HG03280 (cell line): ENCODE measurements around the gene SPON1.

Source experiments
- ATAC-seq: cut with Tn5 transposase; IDR thresholded peaks from one replicate; pipeline ENCODE4 v1.9.1; 2021; ENCODE audit warnings: mild to moderate bottlenecking, moderate library complexity; ENCODE audit not compliant: unreplicated experiment

SPON1 gene

GRCh38 chr11:13942971-13943381, 19.5 kb upstream of the SPON1 start:
- ATAC-seq: no peak

DNA sequence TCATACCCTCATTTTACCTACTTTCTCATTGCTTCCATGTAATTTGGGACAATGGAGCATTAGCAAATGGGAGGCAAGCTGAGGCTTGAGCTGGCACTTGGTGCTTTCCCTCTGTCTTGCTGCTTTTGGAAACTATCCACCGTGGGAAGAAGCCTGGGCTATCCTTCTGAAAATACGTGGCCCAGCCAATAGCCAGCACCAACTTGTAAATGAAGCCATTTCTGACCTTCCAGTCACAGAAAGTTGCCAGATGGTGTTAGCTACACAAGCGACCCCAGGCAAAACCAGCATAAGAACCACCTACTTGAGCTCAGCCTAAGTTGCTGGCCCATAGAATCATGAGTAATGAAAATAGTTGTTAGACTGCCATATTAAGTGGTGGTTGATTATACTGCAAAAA, 18.5 kb upstream of the SPON1 start:
- no peak for ATAC-seq

- ATAC-seq: no peak
These were observed 17.6 kb upstream of the SPON1 start for GRCh38 chr11:13944911-13945425.

DNA sequence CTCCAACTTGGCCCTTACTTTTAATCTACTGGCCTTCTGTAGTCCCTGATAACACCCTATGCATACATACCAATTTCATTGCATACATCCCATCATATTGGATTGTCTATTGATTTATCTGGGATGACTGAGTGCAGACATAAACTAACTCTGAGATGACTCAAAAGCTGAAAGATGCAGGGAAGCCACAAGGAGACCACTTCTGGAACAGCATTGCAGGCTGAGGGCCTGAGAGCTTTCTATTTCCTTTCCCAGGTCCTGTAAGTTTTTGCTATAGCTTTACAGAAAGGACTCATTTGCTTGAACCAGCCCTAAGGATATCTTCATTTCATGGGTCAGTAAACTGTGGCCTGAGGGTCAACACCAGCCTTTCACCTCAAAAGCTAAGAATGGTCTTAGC, 15.1 kb upstream of the SPON1 start:
- no peak for ATAC-seq

- no peak for ATAC-seq
These were observed 12.6 kb upstream of the SPON1 start for GRCh38 chr11:13949876-13950275.

GRCh38 chr11:13952221-13952620, 10.3 kb upstream of the SPON1 start:
- ATAC-seq: no peak

DNA sequence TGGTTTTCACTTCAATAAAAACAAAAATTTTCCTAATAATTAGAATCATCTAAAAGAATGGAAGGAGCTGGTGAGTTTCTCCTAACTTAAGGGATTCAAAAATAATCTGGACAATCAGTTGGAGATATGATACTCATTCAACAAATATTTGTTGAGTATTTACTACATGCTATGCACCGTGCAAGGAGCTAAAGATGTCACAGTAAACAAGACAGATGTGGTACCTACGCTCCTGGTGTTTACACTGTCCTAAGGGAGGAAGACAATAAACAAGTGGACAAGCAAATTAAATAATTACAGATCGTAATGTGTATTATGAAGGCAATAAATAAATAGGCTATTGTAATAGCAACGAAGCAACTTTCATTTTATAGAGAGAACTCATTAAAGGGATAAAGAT, 9.9 kb upstream of the SPON1 start:
- no peak for ATAC-seq

DNA sequence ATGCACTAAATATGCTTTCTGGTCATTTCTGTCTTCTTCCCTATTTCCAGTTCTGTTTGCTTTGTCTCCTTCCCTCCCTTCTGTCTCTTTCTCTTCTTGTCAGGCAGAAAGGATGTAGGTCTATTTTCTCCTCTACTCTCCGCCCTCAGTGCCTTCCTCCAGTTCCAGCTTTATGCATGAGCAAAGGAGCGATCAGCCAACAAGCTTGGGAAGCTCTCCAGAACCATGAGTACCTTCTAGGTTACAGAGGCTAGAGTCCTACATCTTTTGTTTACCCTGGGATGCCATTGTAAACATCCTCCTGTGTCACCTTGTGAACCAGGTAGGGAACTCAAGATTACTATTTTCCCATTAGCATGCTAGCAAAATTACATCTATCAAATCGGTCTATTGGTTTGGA, 7.9 kb upstream of the SPON1 start:
- no peak for ATAC-seq

DNA sequence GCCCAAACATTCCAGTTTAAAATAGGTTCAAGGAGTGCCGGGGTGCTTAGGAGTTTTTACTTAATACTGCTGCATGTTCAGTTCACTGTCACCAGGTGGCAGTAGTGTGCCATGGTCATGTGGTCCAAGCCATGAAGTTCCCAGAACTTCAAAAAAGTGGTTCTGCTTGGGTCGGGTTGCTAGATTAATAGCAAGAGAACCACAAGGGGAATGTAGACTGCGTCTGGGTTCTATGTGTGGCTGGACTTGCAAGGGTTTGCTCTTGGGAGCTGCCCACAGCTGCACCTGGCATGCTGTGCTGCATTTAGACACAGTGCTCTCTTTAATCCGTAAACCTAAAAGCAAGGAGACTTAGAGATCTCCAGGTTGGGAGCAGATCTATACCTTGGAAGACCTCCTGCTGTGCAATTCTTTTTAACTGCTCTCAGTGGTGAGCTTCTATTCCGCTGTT, 6.5 kb upstream of the SPON1 start:
- no peak for ATAC-seq

GRCh38 chr11:13956988-13957387, 5.5 kb upstream of the SPON1 start:
- no peak for ATAC-seq

GRCh38 chr11:13958641-13959400, 3.7 kb upstream of the SPON1 start:
- no peak for ATAC-seq

GRCh38 chr11:13962198-13962561, 343 bp upstream of the SPON1 start:
- no peak for ATAC-seq

- no peak for ATAC-seq
These were observed 836 bp downstream of the SPON1 start for GRCh38 chr11:13963169-13963948.

DNA sequence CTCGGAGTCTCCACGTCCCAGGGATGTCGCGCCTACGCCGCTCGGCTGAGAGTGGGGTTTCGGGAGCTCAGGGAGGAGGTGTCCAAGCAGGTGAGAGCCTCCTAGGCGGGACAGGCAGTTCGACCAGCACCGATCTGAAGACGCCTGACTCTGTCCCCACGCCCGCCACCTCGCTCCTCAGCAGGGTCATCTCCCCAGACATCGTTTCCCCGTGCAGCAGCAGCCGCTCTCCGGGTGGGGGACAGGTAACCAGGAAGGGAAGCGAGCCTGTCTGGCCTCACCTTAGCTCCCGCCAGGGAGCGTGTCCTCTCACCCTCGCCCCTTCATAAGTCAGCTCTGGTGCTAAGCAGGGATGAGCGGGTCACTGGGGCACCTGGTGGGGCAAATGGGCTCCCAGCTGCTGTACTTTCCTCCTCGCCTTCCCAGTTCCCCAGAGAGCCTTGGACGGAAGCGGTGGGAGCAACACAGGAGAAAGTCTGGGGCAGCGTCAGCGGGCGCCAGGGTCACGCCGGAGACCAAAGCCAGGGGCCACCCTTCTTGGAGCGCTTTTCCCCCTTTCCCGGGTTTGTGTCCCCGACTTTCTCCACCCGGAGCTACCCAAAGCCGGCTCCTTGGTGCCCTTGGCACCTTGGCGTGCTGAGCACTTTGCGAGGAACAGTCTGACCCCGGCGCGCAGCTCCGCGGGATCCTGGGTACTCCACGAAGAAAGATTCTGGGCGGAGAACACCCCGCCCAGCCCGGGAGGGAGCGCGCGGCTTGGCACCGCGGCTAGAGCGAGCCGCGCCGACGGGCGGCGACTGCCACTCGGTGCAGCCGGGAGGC, 1.6 kb downstream of the SPON1 start:
- no peak for ATAC-seq

DNA sequence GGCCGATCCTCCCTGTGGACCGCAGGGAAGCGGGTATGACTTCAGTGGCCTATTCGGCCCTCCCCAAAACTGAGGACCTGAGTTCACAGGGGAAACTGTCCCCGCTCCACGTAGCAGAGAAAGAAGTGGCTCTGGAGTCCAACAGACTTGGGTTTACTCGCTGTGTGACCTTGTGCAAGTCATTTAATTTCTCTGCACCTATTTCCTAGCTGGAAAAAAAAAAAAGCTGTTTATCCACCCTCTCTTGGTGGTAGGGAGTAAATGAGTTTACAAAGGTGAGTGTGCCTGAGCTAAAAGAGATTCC, 2.2 kb downstream of the SPON1 start:
- no peak for ATAC-seq

DNA sequence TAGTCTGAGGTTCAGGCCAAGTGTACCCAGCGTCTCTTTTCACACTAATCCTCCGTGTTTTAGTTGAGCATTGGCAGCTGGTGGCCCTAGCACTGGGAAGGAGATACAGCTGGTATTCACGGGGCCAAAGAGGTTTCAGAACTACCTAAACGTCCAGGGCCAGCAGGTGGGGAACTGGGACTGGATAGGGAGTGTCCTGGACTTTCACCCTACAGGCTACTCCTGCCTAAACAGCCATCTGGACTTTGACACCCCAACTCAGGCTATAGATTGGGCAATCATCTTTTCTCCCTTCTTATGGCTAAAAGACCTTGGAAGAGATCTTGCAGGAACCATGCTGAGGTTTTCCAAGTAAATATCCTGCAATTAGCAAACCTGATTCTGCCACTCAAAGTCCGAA, 2.8 kb downstream of the SPON1 start:
- ATAC-seq: no peak

DNA sequence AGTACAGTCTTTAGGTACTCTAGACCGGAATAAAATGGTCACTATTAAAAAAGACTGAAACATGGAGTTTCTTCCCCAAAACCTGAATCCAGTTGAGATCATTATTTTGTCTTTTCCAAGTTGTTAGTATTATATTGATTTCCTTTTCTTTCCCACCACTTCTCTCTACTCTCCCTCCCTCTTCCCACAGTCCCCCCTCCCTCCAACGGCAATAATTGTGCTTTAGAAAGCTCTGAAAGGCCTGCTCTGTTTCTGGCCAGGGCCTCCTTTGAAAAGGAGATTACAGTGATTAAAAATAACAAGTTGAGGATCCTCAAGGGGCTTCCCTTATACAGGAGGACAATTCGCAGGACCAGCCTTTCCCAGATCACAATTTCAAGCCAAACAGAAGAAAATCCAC, 3.5 kb downstream of the SPON1 start:
- ATAC-seq: no peak

GRCh38 chr11:13966486-13966885, 4.0 kb downstream of the SPON1 start:
- no peak for ATAC-seq

- ATAC-seq: no peak
These were observed 8.5 kb downstream of the SPON1 start for GRCh38 chr11:13970986-13971385.

- ATAC-seq: no peak
These were observed 9.8 kb downstream of the SPON1 start for GRCh38 chr11:13972043-13972910.

DNA sequence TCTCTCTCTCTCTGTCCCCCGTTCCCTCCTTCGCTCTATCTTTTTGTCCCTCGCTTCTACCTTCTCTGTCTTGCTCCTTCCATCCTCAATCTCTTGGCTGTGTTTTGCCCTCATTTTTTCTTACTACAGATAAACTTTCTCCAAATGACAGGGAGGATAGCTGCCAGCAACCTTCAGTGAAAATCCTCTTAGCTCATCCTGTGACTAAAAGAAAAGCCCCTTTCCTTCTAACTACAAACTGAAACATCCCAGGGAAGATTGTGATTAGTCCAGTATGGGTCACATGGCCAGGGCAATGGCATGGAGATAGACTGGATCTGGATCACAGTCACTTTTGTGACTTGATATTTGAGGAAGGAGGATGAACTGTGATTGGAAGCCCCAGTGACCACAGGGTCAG, 10.4 kb downstream of the SPON1 start:
- ATAC-seq: no peak
